Measurements from ENCODE around the gene CLTB. TPM values are rescaled to one million over a fixed set of nuclear protein-coding genes. Genes with fewer than 3 reads are reported as not detected.

CLTB gene
- total RNA-seq, 1 donor from 2014 or later = 117 TPM

DNA sequence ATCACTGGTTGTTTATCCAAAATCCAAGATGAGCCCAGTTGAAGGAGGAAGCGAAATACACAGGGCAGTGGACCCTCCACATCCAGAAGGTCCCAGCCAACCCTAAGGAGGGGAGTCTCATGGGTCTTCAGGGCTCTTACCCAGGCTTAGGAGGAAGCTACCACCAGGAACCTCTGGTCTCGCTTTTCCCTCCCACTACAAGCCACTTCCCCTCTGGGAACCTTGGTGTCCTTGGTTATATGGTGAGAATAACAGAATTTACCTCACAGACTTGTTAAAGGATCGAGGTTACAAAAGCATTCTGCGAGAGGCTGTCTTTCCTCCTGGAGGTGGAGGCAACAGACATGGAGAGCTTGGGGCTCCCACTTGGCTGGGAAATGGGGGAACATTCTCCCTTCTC is 24.3 kb downstream of the CLTB start:
- peaks cover 4% of the 10 kb centered on the region for H3K36me3 ChIP-seq (ENCODE audit: insufficient read depth, low read length)
- H3K27me3 ChIP-seq (ENCODE audit: insufficient read depth, low read length) = no peaks in the 10 kb centered on the region
- no peak overlapping the region for H3K9ac ChIP-seq (ENCODE audit: low read length)
- TF ChIP-seq, protein P1, sequence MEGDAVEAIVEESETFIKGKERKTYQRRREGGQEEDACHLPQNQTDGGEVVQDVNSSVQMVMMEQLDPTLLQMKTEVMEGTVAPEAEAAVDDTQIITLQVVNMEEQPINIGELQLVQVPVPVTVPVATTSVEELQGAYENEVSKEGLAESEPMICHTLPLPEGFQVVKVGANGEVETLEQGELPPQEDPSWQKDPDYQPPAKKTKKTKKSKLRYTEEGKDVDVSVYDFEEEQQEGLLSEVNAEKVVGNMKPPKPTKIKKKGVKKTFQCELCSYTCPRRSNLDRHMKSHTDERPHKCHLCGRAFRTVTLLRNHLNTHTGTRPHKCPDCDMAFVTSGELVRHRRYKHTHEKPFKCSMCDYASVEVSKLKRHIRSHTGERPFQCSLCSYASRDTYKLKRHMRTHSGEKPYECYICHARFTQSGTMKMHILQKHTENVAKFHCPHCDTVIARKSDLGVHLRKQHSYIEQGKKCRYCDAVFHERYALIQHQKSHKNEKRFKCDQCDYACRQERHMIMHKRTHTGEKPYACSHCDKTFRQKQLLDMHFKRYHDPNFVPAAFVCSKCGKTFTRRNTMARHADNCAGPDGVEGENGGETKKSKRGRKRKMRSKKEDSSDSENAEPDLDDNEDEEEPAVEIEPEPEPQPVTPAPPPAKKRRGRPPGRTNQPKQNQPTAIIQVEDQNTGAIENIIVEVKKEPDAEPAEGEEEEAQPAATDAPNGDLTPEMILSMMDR (IDR thresholded peaks at IDR 0.05; ENCODE audit: insufficient read depth, low read depth, low read length) = no peak
- no peak for TF ChIP-seq EZH2 (IDR thresholded peaks at IDR 0.05; ENCODE audit: insufficient read depth, low read length)
- H3K27ac ChIP-seq (ENCODE audit: low read depth, low read length) = no peak overlapping the region
- peaks cover 9% of the 10 kb centered on the region for H4K20me1 ChIP-seq (ENCODE audit: insufficient read depth, low read length)
- Mint-ChIP-seq H3K4me1 (ENCODE audit: low read depth, unreplicated experiment) (peaks cover 12% of the 10 kb centered on the region), H3K27me3 (ENCODE audit: low read depth, unreplicated experiment) (no peaks in the 10 kb centered on the region), H3K36me3 (ENCODE audit: low read depth, unreplicated experiment) (peaks cover 9% of the 10 kb centered on the region), H3K4me3 (ENCODE audit: unreplicated experiment) (no peak overlapping the region), H3K9me3 (ENCODE audit: unreplicated experiment) (no peaks in the 10 kb centered on the region), H3K27ac (ENCODE audit: unreplicated experiment) (no peak overlapping the region)
- DNase-seq (ENCODE audit: low read depth) (no peak), FAIRE-seq (no peak)
- H3K9me3 ChIP-seq (ENCODE audit: insufficient read depth, low read depth, low read length) = no peaks in the 10 kb centered on the region
- no peak overlapping the region for H2AFZ ChIP-seq (ENCODE audit: low read depth, low read length)
- no peak overlapping the region for H3K4me3 ChIP-seq (ENCODE audit: insufficient read depth, low read depth, low read length)
- H3K79me2 ChIP-seq (ENCODE audit: insufficient read depth, low read length) = peaks cover 25% of the 10 kb centered on the region
- H3K4me1 ChIP-seq (ENCODE audit: insufficient read depth, low read length) = peaks cover 10% of the 10 kb centered on the region
- no peak overlapping the region for H3K4me2 ChIP-seq (ENCODE audit: low read length)

DNA sequence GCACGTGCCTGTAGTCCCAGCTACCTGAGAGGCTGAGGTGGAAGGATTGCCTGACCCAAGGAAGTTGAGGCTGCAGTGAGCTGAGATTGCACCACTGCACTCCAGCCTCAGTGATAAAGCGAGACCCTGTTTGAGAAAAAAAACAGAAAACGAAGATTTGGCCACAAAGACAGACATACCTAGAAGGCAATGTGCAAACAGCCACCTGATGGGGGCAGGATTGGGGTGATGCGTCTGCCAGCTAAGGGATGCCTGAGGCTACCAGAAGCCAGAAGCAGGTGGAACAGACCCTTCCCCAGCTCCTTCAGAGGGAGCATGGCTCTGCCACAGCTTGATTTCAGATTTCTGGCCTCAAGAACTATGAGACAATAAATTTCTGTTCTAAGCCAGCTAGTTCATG is 24.9 kb downstream of the CLTB start:
- H3K4me2 ChIP-seq (ENCODE audit: low read length) = no peak overlapping the region
- H2AFZ ChIP-seq (ENCODE audit: low read depth, low read length) = no peak overlapping the region
- H3K27me3 Mint-ChIP-seq (ENCODE audit: low read depth, unreplicated experiment) = no peaks in the 10 kb centered on the region
- H3K27me3 ChIP-seq (ENCODE audit: insufficient read depth, low read length) = no peaks in the 10 kb centered on the region
- H3K27ac Mint-ChIP-seq (ENCODE audit: unreplicated experiment) = no peak overlapping the region
- H3K9ac ChIP-seq (ENCODE audit: low read length) = no peak overlapping the region
- no peak overlapping the region for H3K27ac ChIP-seq (ENCODE audit: low read depth, low read length)
- H3K79me2 ChIP-seq (ENCODE audit: insufficient read depth, low read length) = peaks cover 30% of the 10 kb centered on the region
- peaks cover 4% of the 10 kb centered on the region for H3K36me3 ChIP-seq (ENCODE audit: insufficient read depth, low read length)
- H3K4me3 ChIP-seq (ENCODE audit: insufficient read depth, low read depth, low read length) = no peak overlapping the region
- H3K4me1 Mint-ChIP-seq (ENCODE audit: low read depth, unreplicated experiment) = peaks cover 11% of the 10 kb centered on the region
- H3K36me3 Mint-ChIP-seq (ENCODE audit: low read depth, unreplicated experiment) = peaks cover 9% of the 10 kb centered on the region
- peaks cover 13% of the 10 kb centered on the region for H3K4me1 ChIP-seq (ENCODE audit: insufficient read depth, low read length)
- TF ChIP-seq EZH2 (IDR thresholded peaks at IDR 0.05; ENCODE audit: insufficient read depth, low read length) = no peak
- TF ChIP-seq, protein P1 (IDR thresholded peaks at IDR 0.05; ENCODE audit: insufficient read depth, low read depth, low read length) = no peak
- H4K20me1 ChIP-seq (ENCODE audit: insufficient read depth, low read length) = peaks cover 14% of the 10 kb centered on the region
- no peaks in the 10 kb centered on the region for H3K9me3 ChIP-seq (ENCODE audit: insufficient read depth, low read depth, low read length)
- FAIRE-seq = no peak
- H3K4me3 Mint-ChIP-seq (ENCODE audit: unreplicated experiment) = peak overlapping the region; percentile 34
- no peaks in the 10 kb centered on the region for H3K9me3 Mint-ChIP-seq (ENCODE audit: unreplicated experiment)
- no peak for DNase-seq (ENCODE audit: low read depth)
